IMR-90 (cell line): ENCODE measurements around the gene SP140L. TPM values are rescaled to one million over a fixed set of nuclear protein-coding genes. Genes with fewer than 3 reads are reported as not detected.

Source experiments
- ATAC-seq: fragments of 200-7000 bp; cut with Tn5 transposase; 2 replicates; pipeline ENCODE4 v1.9.1; 2020; ENCODE audit warnings: low read depth, mild to moderate bottlenecking, moderate library complexity
- BruUV-seq: library from RNA; stranded (reverse); fragments of 400-500 nt; replicated peaks from 2 replicates; lab custom pipeline; 2021; lab: Mats Ljungman, UMichigan
- CTCF ChIA-PET: fragments of 300-600 bp; formaldehyde crosslinking; extraction: SDS; loops from one replicate; lab custom pipeline; 2021; ENCODE audit warnings: antibody characterized with exemption; lab: Yijun Ruan, JAX
- POLR2A ChIA-PET: fragments of 300-600 bp; sonication (Branson Sonifier 250); formaldehyde crosslinking; loops from one replicate; lab custom pipeline; 2022; ENCODE audit warnings: antibody characterized with exemption; ENCODE audit not compliant: unreplicated experiment; lab: Charles Lee
- DNase-seq: peaks from one replicate; pipeline ENCODE4 v3.0.0; 2013
- H2AFZ ChIP-seq: replicated peaks from 2 replicates; pipeline ENCODE3; 2013; ENCODE audit warnings: low read length, mild to moderate bottlenecking; ENCODE audit not compliant: poor library complexity
- H2AK5ac ChIP-seq: 2 replicates; pipeline ENCODE4 v1.6.1; 2013; ENCODE audit warnings: low read depth, low read length, inconsistent platforms
- H2AK9ac ChIP-seq: replicated peaks from 2 replicates; pipeline ENCODE3; 2013; ENCODE audit warnings: mild to moderate bottlenecking, low read depth, low read length, moderate library complexity; ENCODE audit not compliant: poor library complexity
- H2BK120ac ChIP-seq: 2 replicates; pipeline ENCODE4 v1.6.1; 2013; ENCODE audit warnings: low read depth, low read length, inconsistent platforms
- H2BK15ac ChIP-seq: 3 replicates; pipeline ENCODE4 v1.6.1; 2013; ENCODE audit warnings: low read depth, low read length, inconsistent platforms
- H2BK20ac ChIP-seq: 2 replicates; pipeline ENCODE4 v1.6.1; 2013; ENCODE audit warnings: low read depth, mild to moderate bottlenecking, inconsistent platforms, low read length, moderate library complexity
- H2BK5ac ChIP-seq: 2 replicates; pipeline ENCODE4 v1.6.1; 2013; ENCODE audit warnings: mild to moderate bottlenecking, low read depth, low read length, inconsistent platforms; ENCODE audit not compliant: poor library complexity, severe bottlenecking
- H3K14ac ChIP-seq: replicated peaks from 2 replicates; pipeline ENCODE4 v1.6.1; 2013; ENCODE audit warnings: low read depth, low read length, inconsistent platforms
- H3K18ac ChIP-seq: 2 replicates; pipeline ENCODE4 v1.6.1; 2013; ENCODE audit warnings: low read depth, low read length, control low read depth
- H3K23ac ChIP-seq: 2 replicates; pipeline ENCODE4 v1.6.1; 2013; ENCODE audit warnings: low read depth, low read length, inconsistent platforms
- H3K27ac ChIP-seq: 2 replicates; pipeline ENCODE4 v1.5.1; 2013; ENCODE audit warnings: mild to moderate bottlenecking, control low read depth, low read length; ENCODE audit not compliant: insufficient read depth
- H3K27me3 ChIP-seq: 2 replicates; pipeline ENCODE4 v1.6.1; 2013; ENCODE audit warnings: low read length; ENCODE audit not compliant: control insufficient read depth, insufficient read depth
- H3K36me3 ChIP-seq: 2 replicates; pipeline ENCODE4 v1.6.1; 2013; ENCODE audit warnings: low read length, mixed read lengths; ENCODE audit not compliant: control insufficient read depth, insufficient read depth
- H3K4ac ChIP-seq: 2 replicates; pipeline ENCODE4 v1.6.1; 2013; ENCODE audit warnings: low read depth, low read length, inconsistent platforms
- H3K4me1 ChIP-seq: 2 replicates; pipeline ENCODE4 v1.6.1; 2013; ENCODE audit warnings: low read length, mixed read lengths; ENCODE audit not compliant: control insufficient read depth, insufficient read depth
- H3K4me2 ChIP-seq: 2 replicates; pipeline ENCODE4 v1.6.1; 2013; ENCODE audit warnings: low read depth, mild to moderate bottlenecking, control low read depth, low read length, moderate library complexity
- H3K4me3 ChIP-seq: 2 replicates; pipeline ENCODE4 v1.5.1; 2013; ENCODE audit warnings: low read depth, mild to moderate bottlenecking, control low read depth, low read length, moderate library complexity; ENCODE audit not compliant: insufficient read depth
- H3K56ac ChIP-seq: 2 replicates; pipeline ENCODE4 v1.6.1; 2013; ENCODE audit warnings: low read length, inconsistent platforms; ENCODE audit not compliant: insufficient read depth; ENCODE audit errors: extremely low read depth
- H3K79me1 ChIP-seq, 2 experiments: 2 replicates each; pipeline ENCODE4 v1.6.1; 2013; ENCODE audit warnings: low read length in 2 of 2, inconsistent platforms in 1 of 2, low read depth in 1 of 2
- H3K9ac ChIP-seq: 2 replicates; pipeline ENCODE4 v1.6.1; 2013; ENCODE audit warnings: low read depth, low read length, control low read depth
- H3K9me1 ChIP-seq: 2 replicates; pipeline ENCODE4 v1.6.1; 2013; ENCODE audit warnings: low read length, inconsistent platforms; ENCODE audit not compliant: insufficient read depth
- H3K9me3 ChIP-seq: 2 replicates; pipeline ENCODE4 v1.6.1; 2013; ENCODE audit warnings: low read length; ENCODE audit not compliant: control insufficient read depth, insufficient read depth
- H4K20me1 ChIP-seq: 2 replicates; pipeline ENCODE4 v1.6.1; 2013; ENCODE audit warnings: low read length, inconsistent platforms; ENCODE audit not compliant: insufficient read depth
- H4K5ac ChIP-seq: 2 replicates; pipeline ENCODE4 v1.6.1; 2013; ENCODE audit warnings: mild to moderate bottlenecking, low read depth, low read length, control low read depth
- H4K8ac ChIP-seq, 2 experiments: 2 replicates each; pipeline ENCODE4 v1.6.1; 2013; ENCODE audit warnings: low read depth in 2 of 2, low read length in 2 of 2, control low read depth in 1 of 2, inconsistent platforms in 1 of 2
- H4K91ac ChIP-seq: 2 replicates; pipeline ENCODE4 v1.6.1; 2013; ENCODE audit warnings: low read depth, low read length, inconsistent platforms; ENCODE audit not compliant: insufficient read depth
- BHLHE40 ChIP-seq: fragments of 150-350 bp; IDR thresholded peaks from 2 replicates; pipeline ENCODE4 v1.6.1; 2016; ENCODE audit warnings: mild to moderate bottlenecking, low read depth, low read length
- CEBPB ChIP-seq: IDR thresholded peaks from 2 replicates; pipeline ENCODE4 v1.6.1; 2012; ENCODE audit warnings: low read depth, low read length, improper control_type of control experiment
- MXI1 ChIP-seq: IDR thresholded peaks from 2 replicates; pipeline ENCODE4 v1.6.1; 2012; ENCODE audit warnings: low read depth, mild to moderate bottlenecking, low read length, moderate library complexity, borderline replicate concordance
- POLR2A ChIP-seq: IDR thresholded peaks from 2 replicates; pipeline ENCODE4 v1.6.1; 2012; ENCODE audit warnings: mild to moderate bottlenecking, low read depth, low read length
- RCOR1 ChIP-seq: IDR thresholded peaks from 2 replicates; pipeline ENCODE4 v1.6.1; 2012; ENCODE audit warnings: mild to moderate bottlenecking, low read length, improper control_type of control experiment; ENCODE audit not compliant: insufficient replicate concordance
- RFX5 ChIP-seq: IDR thresholded peaks from 2 replicates; pipeline ENCODE4 v1.8.0; 2012; ENCODE audit warnings: low read depth, mild to moderate bottlenecking, low read length, moderate library complexity
- SMC3 ChIP-seq: fragments of 150-350 bp; IDR thresholded peaks from 2 replicates; pipeline ENCODE4 v1.6.1; 2016; ENCODE audit warnings: low read depth, mild to moderate bottlenecking, antibody characterized with exemption, low read length, moderate library complexity
- WGBS, 2 experiments: methylation state at CpG; one replicate each; pipeline versions ENCODE4 v1.1.5 to v1.1.7; 2013; ENCODE audit warnings: missing lambda C conversion rate in 2 of 2; ENCODE audit not compliant: insufficient read length in 1 of 2; ENCODE audit errors: extremely low coverage in 2 of 2; 5-methylcytosine and 5-hydroxymethylcytosine counted together
- dilution Hi-C: fragments of 300-500 bp; cut with HindIII; formaldehyde crosslinking; loops from one replicate; pipeline ENCODE4 v1.14.3; 2018; ENCODE audit warnings: low sequenced_read_pairs; ENCODE audit not compliant: unreplicated experiment
- in situ Hi-C: fragments of 300-500 bp; cut with MboI; formaldehyde crosslinking; loops from 3 replicates; pipeline ENCODE4 v1.14.3; 2019; ENCODE audit warnings: low sequenced_read_pairs, inconsistent platforms, mixed read lengths
- intact Hi-C: fragments of 100-400 bp; cut with micrococcal nuclease; formaldehyde crosslinking; loops from 2 replicates; pipeline ENCODE4 v1.10.0; 2022
- polyA plus RNA-seq, 3 experiments: library from polyadenylated mRNA; depleted of rRNA; stranded (reverse); fragments of >200 nt; gene quantifications; 2 replicates each; pipeline ENCODE4 v1.2.3, GENCODE V29; 2012; ENCODE audit warnings: low replicate concordance in 1 of 3
- total RNA-seq: library from RNA; depleted of rRNA; stranded (reverse); fragments of >200 nt; gene quantifications from 2 replicates; pipeline ENCODE4 v1.2.3, GENCODE V29; 2012

Gene SP140L
- total and polyA plus RNA-seq, 2 of the 4 experiments (the other 2 are of a cell fraction) = 5.4 to 11.2 TPM

- WGBS, 2 experiments = no CpG with 5 or more reads among the region's 5 CpGs
- Histone ChIP-seq H3K9me1 (no peaks in the 10 kb centered on the region), H4K8ac (peak overlapping the region; percentile 95 to 97), H2AK9ac (no peak overlapping the region), H3K4me3 (peak overlapping the region; percentile 87), H3K27ac (peak overlapping the region; percentile 78), H2AK5ac (no peak overlapping the region), H2BK20ac (peak overlapping the region; percentile 14), H3K4me1 (peaks cover 6% of the 10 kb centered on the region), H2AFZ (peak overlapping the region; percentile 91), H4K5ac (peak overlapping the region; percentile 99), H4K91ac (peak overlapping the region; percentile 73; the same call in 1 of the 2 replicates), H3K27me3 (no peaks in the 10 kb centered on the region), H3K36me3 (peaks cover 2% of the 10 kb centered on the region), H3K23ac (peak overlapping the region; percentile 75; the same call in 1 of the 2 replicates), H3K56ac (peak overlapping the region; percentile 80; the same call in 1 of the 2 replicates), H3K14ac (peak overlapping the region; percentile 86; the same call in 1 of the 2 replicates), H3K4me2 (peak overlapping the region; percentile 98), H3K9me3 (peaks cover 4% of the 10 kb centered on the region; the same call in 1 of the 2 replicates), H3K18ac (peak overlapping the region; percentile 80; the same call in 1 of the 2 replicates), H2BK120ac (peak overlapping the region; percentile 48; the same call in 1 of the 2 replicates), H2BK5ac (peak overlapping the region; percentile 84), H2BK15ac (peak overlapping the region; percentile 77; the same call in 1 of the 3 replicates), H3K9ac (peak overlapping the region; percentile 97), H3K4ac (peak overlapping the region; percentile 85), H4K20me1 (no peaks in the 10 kb centered on the region), H3K79me1 (peaks cover 19 to 22% of the 10 kb centered on the region in 2 experiments)
- intact Hi-C loops = loop anchor here (5.0 kb wide), 1 partner anchor 110 kb away; the partner anchor contains the start of gene SP110
- in situ Hi-C loops = no loop called here
- dilution Hi-C loops = no loop called here
- ChIA-PET CTCF (no interaction called here), POLR2A (interaction anchor here (0.7 kb wide), 1 partner anchor 1983 kb away, joined by 3 read pairs; no protein-coding TSS in a partner anchor)
- no peak for DNase-seq
- ATAC-seq = no peak; the same call in 1 of the 2 replicates
- TSS peak; percentile 42 for BruUV-seq
- TF ChIP-seq SMC3 = no peak
- no peak for TF ChIP-seq MXI1
- no peak for TF ChIP-seq POLR2A
- TF ChIP-seq RCOR1 = no peak
- TF ChIP-seq BHLHE40 = no peak
- TF ChIP-seq CEBPB = peak; percentile 54
- TF ChIP-seq RFX5 = no peak
Observed at GRCh38 chr2:230327418-230328154, 593 bp downstream of the SP140L start.
